Hepatic stellate cell (primary cell): ENCODE data around the gene ATP10B.
"Not testable (repeated sequence)": the region's sequence is repeated elsewhere in the genome, so short reads cannot be mapped to it uniquely, and the experiment has no call there.

Source experiments
- DNase-seq: peaks from one replicate; pipeline ENCODE4 v3.0.0; 2011; ENCODE audit warnings: low spot score

Gene ATP10B

DNA sequence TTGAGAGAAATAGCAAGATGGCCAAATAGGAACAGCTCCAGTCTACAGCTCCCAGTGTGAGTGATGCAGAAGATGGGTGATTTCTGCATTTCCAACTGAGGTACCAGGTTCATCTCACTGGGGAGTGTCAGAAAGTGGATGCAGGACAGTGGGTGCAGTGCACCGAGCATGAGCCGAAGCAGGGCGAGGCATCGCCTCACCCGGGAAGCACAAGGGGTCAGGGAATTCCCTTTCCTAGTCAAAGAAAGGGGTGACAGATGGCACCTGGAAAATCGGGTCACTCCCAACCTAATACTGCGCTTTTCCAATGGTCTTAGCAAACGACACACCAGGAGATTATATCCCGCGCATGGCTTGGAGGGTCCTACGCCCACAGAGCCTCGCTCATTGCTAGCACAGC, 39.0 kb downstream of the ATP10B start:
- DNase-seq, result not testable (repeated sequence)

- no peak for DNase-seq
Measured at GRCh38 chr5:160805376-160805775, 46.6 kb downstream of the ATP10B start.

- no peak for DNase-seq
Measured at GRCh38 chr5:160802592-160802991, 49.4 kb downstream of the ATP10B start.

DNA sequence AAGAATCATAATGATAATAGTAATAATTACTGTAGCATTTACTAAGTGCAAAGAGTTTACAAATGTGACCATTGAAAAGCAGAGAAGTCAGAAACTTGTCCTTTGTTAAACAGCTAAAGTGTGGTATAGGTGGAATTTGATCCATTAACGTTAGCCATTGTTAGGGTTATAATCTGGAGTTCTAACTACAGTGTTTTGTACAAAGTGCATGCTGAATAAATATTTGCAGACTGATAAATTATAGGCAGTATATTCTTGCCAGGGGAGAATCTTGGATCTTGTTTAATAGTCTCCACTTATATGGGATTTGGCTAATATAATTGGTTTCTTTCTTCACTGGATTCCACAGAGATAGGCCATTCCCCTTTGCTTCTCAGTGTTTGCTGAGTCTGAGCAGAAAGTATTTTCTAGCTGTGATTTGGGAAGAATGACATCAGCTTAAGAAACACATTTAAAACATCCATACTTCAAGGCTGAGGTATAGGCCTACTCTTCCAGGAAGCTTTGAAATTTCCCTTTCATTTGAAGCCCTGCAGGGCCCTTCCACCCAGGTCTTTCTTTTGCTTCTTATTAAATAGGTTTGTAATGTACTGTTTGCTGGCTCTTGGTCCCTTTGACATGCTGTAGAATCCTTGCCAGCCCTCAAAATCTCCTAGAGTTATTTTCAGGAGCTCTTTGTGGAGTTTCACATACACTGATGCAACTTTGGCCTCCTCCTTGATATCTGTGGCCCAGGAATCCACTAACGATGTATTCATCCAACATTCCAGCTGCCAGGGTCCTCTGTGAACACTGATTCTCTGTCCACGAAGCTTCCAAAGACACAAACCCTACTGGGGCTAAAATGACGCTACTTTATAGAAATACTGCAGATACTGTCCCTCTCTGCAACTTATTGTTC, 51.4 kb downstream of the ATP10B start:
- no peak for DNase-seq

DNA sequence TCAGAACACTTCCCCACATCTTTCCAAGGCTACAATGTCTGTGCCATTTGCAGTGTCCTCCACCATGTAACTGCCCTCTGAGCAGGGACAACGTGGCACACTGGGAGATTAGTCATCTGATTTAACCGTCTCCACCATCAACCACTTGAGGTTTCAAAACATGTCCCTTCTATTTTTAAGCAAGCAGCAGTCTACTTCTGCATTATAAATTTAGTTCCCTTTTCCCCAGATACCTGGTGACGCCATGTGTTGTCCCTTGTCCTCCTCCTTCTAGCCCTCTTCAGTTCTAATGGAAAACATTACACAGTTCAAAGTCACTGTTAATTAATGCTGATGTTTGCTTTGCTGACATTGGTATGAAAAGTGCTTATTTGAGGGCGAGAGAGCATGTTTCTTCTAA, 52.8 kb downstream of the ATP10B start:
- no peak for DNase-seq

GRCh38 chr5:160797020-160797419, 55.0 kb downstream of the ATP10B start:
- no peak for DNase-seq

DNA sequence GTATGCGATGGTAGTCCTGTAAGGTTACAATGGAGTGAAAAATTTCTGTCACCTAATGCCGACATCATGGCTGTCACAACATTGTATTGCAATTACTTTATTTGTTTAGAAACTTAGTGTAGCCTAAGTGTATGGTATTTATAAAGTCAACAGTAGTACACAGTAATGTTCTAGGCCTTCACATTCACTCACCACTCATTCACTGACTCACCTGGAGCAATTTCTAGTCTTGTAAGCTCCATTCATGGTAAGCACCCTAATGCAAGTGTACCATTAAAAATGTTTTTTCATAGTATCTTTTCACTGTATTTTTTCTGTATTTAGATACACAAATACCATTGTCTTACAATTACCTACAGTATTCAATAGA, 58.5 kb downstream of the ATP10B start:
- DNase-seq, result no peak

DNA sequence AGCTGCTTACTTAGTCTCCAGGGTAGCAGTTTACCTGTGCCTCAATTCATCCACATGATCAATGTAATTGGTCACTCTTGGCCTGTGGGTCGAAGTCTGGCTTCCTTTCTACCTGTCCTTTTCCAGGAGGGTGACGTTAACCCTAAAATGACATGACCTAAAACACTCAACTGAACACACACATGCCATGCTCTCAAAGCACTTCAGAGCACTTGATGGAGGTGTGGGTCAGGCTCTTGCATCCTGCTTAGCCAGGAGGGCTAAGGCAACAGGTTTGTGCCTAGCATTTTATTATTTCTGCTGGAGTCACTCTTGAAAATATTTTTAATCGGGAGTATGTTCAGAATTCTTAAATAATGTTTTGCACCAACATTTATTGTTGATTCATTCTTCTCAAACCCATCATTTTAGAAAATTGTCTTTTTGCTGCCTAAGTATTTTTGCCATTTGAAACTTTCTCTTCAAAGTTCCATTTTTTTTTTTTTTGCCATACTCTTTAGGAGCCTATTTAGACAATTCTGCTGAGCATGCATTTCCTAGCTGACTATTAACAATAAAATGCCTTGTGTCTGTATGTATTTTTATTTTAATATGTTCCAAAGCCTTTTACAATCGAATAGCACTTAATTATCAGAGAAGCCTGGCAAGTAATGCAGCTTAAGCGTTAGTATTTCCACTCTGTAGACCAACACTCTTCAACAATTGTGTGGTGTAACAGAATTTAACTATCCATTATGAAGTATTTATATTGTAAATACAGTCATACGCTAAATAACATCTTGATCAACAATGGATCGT, 59.1 kb downstream of the ATP10B start:
- DNase-seq, result no peak

- no peak for DNase-seq
Measured at GRCh38 chr5:160792281-160792680, 59.7 kb downstream of the ATP10B start.

DNA sequence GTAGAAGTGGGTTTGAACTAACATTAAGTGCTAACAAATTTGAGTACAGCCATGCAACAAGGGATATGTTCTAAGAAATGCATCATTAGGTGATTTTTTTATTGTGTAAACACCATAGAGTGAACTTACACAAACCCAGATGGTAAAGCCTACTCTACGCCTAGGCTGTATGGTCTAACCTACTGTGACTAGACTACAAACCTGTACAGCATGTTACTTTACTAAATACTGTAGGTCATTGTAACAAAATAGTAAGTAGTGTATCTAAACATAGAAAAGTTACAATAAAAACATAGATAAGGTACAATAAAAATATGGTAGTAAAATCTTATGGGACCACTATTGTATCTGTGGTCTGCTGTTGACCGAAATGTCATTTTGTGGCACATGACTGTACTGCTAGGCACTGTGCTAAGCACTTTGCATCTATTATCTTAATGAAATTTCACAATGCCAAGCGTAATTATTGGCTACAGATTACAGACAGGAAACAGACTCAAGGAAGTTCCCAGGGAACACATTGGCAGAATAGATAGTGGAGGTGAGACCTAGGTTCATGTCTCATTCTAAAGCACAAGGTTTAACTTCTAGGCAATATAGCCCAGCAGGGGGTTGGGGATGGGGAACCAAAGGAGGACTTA, 62.7 kb downstream of the ATP10B start:
- DNase-seq, result no peak

DNA sequence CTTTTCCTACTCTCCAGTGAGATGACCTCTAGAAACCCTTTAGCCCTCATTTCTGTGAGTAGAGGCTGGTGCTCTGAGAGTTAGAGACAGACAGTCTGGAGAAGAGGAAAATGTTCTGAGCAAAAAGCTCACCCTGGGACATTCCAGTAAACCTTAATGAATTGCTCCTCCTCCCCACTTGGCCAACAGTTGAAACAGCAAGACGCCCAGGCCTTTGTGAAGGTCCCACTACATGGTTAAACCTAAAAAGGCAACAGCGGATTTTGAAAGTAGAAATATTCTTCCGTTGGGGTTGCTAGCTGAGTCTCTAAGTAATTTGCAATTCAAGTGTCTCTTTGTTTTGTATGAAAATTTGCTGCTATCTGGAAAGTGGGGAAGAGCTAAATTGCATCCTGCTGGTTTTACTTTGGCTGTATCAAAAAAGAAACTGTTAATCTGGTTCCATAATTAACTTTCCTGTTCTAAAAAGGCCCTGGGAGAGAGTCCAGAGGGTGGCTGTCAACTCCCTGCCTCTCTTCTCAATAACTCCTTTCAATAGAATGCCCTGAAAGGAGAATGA, 63.8 kb downstream of the ATP10B start:
- no peak for DNase-seq

DNA sequence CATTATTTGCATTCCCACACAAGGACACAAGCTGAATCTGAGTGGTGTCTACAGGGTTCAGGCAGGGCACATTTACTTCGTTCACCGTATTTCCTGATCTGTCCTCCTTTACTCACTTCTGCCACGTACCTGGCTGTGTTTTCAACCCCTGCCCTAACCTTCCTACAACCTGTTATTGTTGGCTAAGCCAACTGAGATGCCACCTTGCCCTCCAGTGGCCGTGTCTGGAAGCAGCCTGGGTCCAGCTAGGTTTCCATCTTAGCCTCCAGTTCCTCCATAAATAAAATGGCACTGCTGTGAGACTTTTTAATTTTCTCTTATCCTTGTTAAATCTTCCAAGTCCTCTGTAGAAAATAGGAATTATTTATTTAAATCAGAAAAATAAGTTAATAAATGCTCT, 64.8 kb downstream of the ATP10B start:
- DNase-seq, result no peak

- DNase-seq, result no peak
Measured at GRCh38 chr5:160774666-160775315, 77.2 kb downstream of the ATP10B start.

- no peak for DNase-seq
Measured at GRCh38 chr5:160773646-160774410, 78.2 kb downstream of the ATP10B start.

DNA sequence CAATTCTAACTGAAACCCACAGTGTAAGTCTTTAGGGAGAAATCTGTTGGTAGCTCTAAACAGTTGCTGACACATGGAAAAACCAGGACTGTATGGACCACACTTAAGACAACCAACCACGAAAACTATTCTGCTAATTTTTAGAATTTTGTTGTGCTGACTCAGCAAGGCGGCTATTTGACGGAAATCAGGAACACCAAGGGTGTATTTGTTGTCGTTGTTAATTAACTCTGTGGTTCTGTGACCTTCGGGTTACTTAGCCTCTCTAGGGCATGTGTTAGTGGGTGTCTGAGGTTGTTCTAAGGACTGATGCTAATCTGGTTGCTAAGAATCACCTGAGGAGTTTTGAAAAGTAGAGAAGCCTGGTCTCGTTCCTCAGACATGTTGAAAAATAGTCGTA, 79.2 kb downstream of the ATP10B start:
- DNase-seq, result no peak

DNA sequence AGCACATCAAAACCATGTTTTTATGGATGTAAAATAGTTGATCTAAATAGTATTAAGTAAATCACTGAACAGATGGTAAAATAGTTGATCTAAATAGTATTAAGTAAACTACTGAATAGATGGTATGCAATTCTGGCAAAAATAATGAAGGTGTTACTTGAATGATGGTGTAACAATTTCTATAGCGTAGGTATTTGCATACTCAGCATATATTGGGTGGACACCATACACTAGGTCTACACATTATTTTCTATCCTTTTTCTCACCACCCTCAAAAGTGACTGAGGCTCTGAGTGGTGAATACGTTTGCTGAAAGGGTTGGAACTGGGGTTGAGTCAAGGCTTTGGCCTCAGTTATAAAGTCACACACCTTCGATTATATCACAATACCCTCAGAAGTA, 81.3 kb downstream of the ATP10B start:
- DNase-seq, result no peak

DNA sequence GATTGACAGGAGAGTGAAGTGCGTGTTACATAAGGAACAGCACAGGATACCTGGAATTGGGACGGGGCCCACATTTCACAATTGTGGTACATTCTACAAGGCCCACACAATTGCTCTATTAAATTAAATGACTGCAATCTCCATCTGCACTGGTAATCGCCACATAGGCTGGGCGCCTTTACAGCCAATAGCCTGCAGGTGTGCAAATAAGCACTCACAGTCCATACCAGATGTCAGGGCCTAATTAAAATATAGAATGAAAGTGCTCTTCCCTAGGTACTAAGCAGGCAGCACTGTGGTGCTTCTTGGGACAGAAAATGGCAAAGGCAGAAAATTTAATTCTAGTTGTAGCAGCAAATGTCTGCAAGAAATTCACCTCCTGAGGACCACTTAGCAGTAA, 82.7 kb downstream of the ATP10B start:
- DNase-seq, result no peak

- DNase-seq, result no peak
Measured at GRCh38 chr5:160767062-160767461, 84.9 kb downstream of the ATP10B start.

GRCh38 chr5:160760008-160760407, 92.0 kb downstream of the ATP10B start:
- DNase-seq, result no peak

DNA sequence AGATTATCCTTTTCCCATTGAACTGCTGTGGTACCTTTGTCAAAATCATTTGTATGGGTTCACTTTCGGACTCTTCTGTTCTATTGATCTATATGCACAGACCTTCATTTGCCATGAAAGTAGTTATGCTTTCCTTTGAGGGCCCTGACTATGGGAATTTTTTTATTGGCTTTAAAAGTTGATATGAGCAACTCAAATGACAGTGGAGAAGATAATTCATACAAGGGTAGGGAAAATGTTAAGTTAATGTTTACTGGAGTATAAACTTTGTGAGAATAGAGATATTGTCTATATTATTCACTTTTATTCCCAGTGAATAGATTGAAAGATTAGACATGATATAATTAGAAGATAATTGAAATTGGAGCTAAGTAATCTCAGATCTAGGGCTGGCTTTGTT, 94.8 kb downstream of the ATP10B start:
- no peak for DNase-seq

- no peak for DNase-seq
Measured at GRCh38 chr5:160750938-160751657, 100.9 kb downstream of the ATP10B start.
